ENCODE data around the gene PAGR1. TPM values are rescaled to one million over a fixed set of nuclear protein-coding genes. Genes with fewer than 3 reads are reported as not detected.

PAGR1 gene
- total and polyA plus RNA-seq, 2 of the 13 experiments (the other 11 are each of a cell fraction or from before 2014, with no cell fraction given), result 9.8 to 66.4 TPM

GRCh38 chr16:29790183-29790948, 25.6 kb upstream of the PAGR1 start, which contains the start of gene KIF22 (continued):
- TF ChIP-seq HIC2 (CRISPR knock-in tag; IDR thresholded peaks at IDR 0.05; ENCODE audit: low read depth) (peak; percentile 46; the same call in 1 of the 2 replicates), ZNF562 (CRISPR knock-in tag; IDR thresholded peaks at IDR 0.05; ENCODE audit: borderline replicate concordance) (no peak), TCF12 (IDR thresholded peaks at IDR 0.05) (no peak), TCF12 (CRISPR knock-in tag; IDR thresholded peaks at IDR 0.05) (peak; percentile 62; the same call in 1 of the 2 replicates), TFDP1 (CRISPR knock-in tag; IDR thresholded peaks at IDR 0.05; ENCODE audit: borderline replicate concordance) (peak; percentile 98), GMEB2 (CRISPR knock-in tag; IDR thresholded peaks at IDR 0.05; ENCODE audit: low read depth) (peak; percentile 78; the same call in 1 of the 2 replicates), CHCHD3 (CRISPR knock-in tag; IDR thresholded peaks at IDR 0.05) (no peak), ISL2 (CRISPR knock-in tag; IDR thresholded peaks at IDR 0.05) (peak; percentile 60), KDM5B (CRISPR knock-in tag; IDR thresholded peaks at IDR 0.05; ENCODE audit: borderline replicate concordance) (peak; percentile 95; the same call in 1 of the 2 replicates), ZNF619 (CRISPR knock-in tag; IDR thresholded peaks at IDR 0.05) (peak; percentile 51; the same call in 1 of the 2 replicates), FOXK2 (IDR thresholded peaks at IDR 0.05) (peak; percentile 57; the same call in 1 of the 2 replicates), ASH2L (IDR thresholded peaks at IDR 0.05; ENCODE audit: insufficient read length, low read depth, low read length) (peak; percentile 96), CREBL2 (CRISPR knock-in tag; IDR thresholded peaks at IDR 0.05; ENCODE audit: borderline replicate concordance) (peak; percentile 27; the same call in 1 of the 2 replicates), HNRNPLL (IDR thresholded peaks at IDR 0.05; ENCODE audit: low read depth, low read length, poor library complexity, severe bottlenecking) (peak; percentile 91), ZNF614 (CRISPR knock-in tag; IDR thresholded peaks at IDR 0.05; ENCODE audit: borderline replicate concordance) (peak; percentile 96), TRAFD1 (CRISPR knock-in tag; IDR thresholded peaks at IDR 0.05; ENCODE audit: borderline replicate concordance) (no peak), AHR (CRISPR knock-in tag; IDR thresholded peaks at IDR 0.05) (peak; percentile 82; the same call in 1 of the 2 replicates), ZBTB8A (CRISPR knock-in tag; IDR thresholded peaks at IDR 0.05; ENCODE audit: borderline replicate concordance, low read depth) (no peak), ETV6 (CRISPR knock-in tag; conservative IDR thresholded peaks at IDR 0.05) (peak; percentile 50), NFIC (IDR thresholded peaks at IDR 0.05; ENCODE audit: low read length) (no peak), PAX8 (CRISPR knock-in tag; IDR thresholded peaks at IDR 0.05; ENCODE audit: borderline replicate concordance) (no peak), NKX3-1 (CRISPR knock-in tag; IDR thresholded peaks at IDR 0.05) (no peak; the same call in 1 of the 2 replicates)

Measured in HepG2 (cell line).